OCI-LY3 (cell line): Measurements from ENCODE around the gene GPR137B.

Experiments
- H2AFZ ChIP-seq: fragments of 200-600, 300-600 bp; shearing (Covaris generic); 2 replicates; pipeline ENCODE4 v1.6.0; 2014; ENCODE audit warnings: antibody characterized with exemption, low read depth, low read length
- H3K27ac ChIP-seq: fragments of 200-600, 300-600 bp; sonication (generic); 2 replicates; pipeline ENCODE4 v1.5.1; 2014; ENCODE audit warnings: mild to moderate bottlenecking, low read length, moderate library complexity, mixed read lengths
- H3K27me3 ChIP-seq: fragments of 200-600, 300-600 bp; sonication (generic); 2 replicates; pipeline ENCODE4 v1.6.1; 2014; ENCODE audit warnings: low read depth, low read length, mixed read lengths
- H3K36me3 ChIP-seq: fragments of 200-600, 300-600 bp; sonication (generic); replicated peaks from 2 replicates; pipeline ENCODE3; 2014; ENCODE audit warnings: low read depth, low read length, mixed read lengths
- H3K4me1 ChIP-seq: fragments of 300-600, 200-600 bp; sonication (generic); 2 replicates; pipeline ENCODE4 v1.6.1; 2014; ENCODE audit warnings: low read length, mixed read lengths
- H3K4me2 ChIP-seq: fragments of 200-600, 300-600 bp; sonication (generic); 2 replicates; pipeline ENCODE4 v1.6.1; 2014; ENCODE audit warnings: low read length, mixed read lengths
- H3K4me3 ChIP-seq: fragments of 300-600, 200-600 bp; sonication (generic); 2 replicates; pipeline ENCODE4 v1.5.1; 2014; ENCODE audit warnings: antibody characterized with exemption, mild to moderate bottlenecking, low read length, moderate library complexity
- H3K79me2 ChIP-seq: fragments of 300-600, 200-600 bp; shearing (Covaris generic); 2 replicates; pipeline ENCODE4 v1.6.1; 2014; ENCODE audit warnings: mild to moderate bottlenecking, low read length, mixed read lengths
- H3K9ac ChIP-seq: fragments of 300-600, 200-600 bp; shearing (Covaris generic); 2 replicates; pipeline ENCODE4 v1.6.0; 2014; ENCODE audit warnings: mild to moderate bottlenecking, low read length, moderate library complexity
- H3K9me3 ChIP-seq: fragments of 200-600, 300-600 bp; shearing (Covaris generic); 2 replicates; pipeline ENCODE4 v1.6.1; 2014; ENCODE audit warnings: low read length, mixed read lengths; ENCODE audit not compliant: insufficient read depth
- H4K20me1 ChIP-seq: fragments of 200-600, 300-600 bp; sonication (generic); 2 replicates; pipeline ENCODE4 v1.6.1; 2016; ENCODE audit warnings: low read length, mixed read lengths; ENCODE audit not compliant: insufficient read depth
- CTCF ChIP-seq: fragments of 200-600, 300-600 bp; sonication (generic); IDR thresholded peaks from 2 replicates; pipeline ENCODE4 v1.5.1; 2014; ENCODE audit warnings: antibody characterized with exemption, low read length, low read depth
- EZH2phosphoT487 ChIP-seq: fragments of 200-600 bp; shearing (Covaris generic); IDR thresholded peaks from 2 replicates; pipeline ENCODE4 v1.6.1; 2018; ENCODE audit warnings: antibody characterized with exemption, mixed run types, low read depth

GPR137B gene

GRCh38 chr1:236098267-236098666 lies 44.1 kb upstream of the GPR137B start:
- Histone ChIP-seq H2AFZ (no peak overlapping the region), H3K27me3 (peaks cover 15% of the 10 kb centered on the region; the same call in 1 of the 2 replicates), H3K36me3 (peaks cover 5% of the 10 kb centered on the region), H3K4me1 (peaks cover 10% of the 10 kb centered on the region), H3K27ac (no peak overlapping the region), H4K20me1 (no peaks in the 10 kb centered on the region), H3K4me2 (no peak overlapping the region), H3K9ac (no peak overlapping the region), H3K4me3 (no peak overlapping the region), H3K79me2 (no peaks in the 10 kb centered on the region), H3K9me3 (peaks cover 11% of the 10 kb centered on the region)
- TF ChIP-seq CTCF (no peak), EZH2phosphoT487 (no peak)

GRCh38 chr1:236099355-236099974 lies 42.9 kb upstream of the GPR137B start:
- TF ChIP-seq EZH2phosphoT487: no peak
- Histone ChIP-seq H3K9me3 (peaks cover 11% of the 10 kb centered on the region), H3K79me2 (no peaks in the 10 kb centered on the region), H3K27ac (no peak overlapping the region), H3K27me3 (peaks cover 11% of the 10 kb centered on the region; the same call in 1 of the 2 replicates), H3K4me1 (peaks cover 12% of the 10 kb centered on the region), H4K20me1 (no peaks in the 10 kb centered on the region), H3K4me3 (no peak overlapping the region), H3K36me3 (peaks cover 5% of the 10 kb centered on the region), H3K4me2 (no peak overlapping the region), H2AFZ (no peak overlapping the region), H3K9ac (no peak overlapping the region)

- Histone ChIP-seq H3K9ac (no peak overlapping the region), H3K9me3 (peaks cover 9% of the 10 kb centered on the region), H3K36me3 (peaks cover 5% of the 10 kb centered on the region), H3K4me3 (no peak overlapping the region), H3K4me1 (peaks cover 13% of the 10 kb centered on the region), H2AFZ (no peak overlapping the region), H3K27ac (no peak overlapping the region), H4K20me1 (no peaks in the 10 kb centered on the region), H3K79me2 (no peaks in the 10 kb centered on the region), H3K4me2 (no peak overlapping the region), H3K27me3 (peaks cover 11% of the 10 kb centered on the region; the same call in 1 of the 2 replicates)
- TF ChIP-seq EZH2phosphoT487 (no peak), CTCF (no peak)
These were observed 41.5 kb upstream of the GPR137B start for GRCh38 chr1:236100799-236101198.

GRCh38 chr1:236101233-236102200 lies 40.8 kb upstream of the GPR137B start:
- no peak overlapping the region for H3K27ac ChIP-seq
- H3K27me3 ChIP-seq: peaks cover 11% of the 10 kb centered on the region; the same call in 1 of the 2 replicates
- no peak overlapping the region for H3K4me3 ChIP-seq
- no peaks in the 10 kb centered on the region for H3K79me2 ChIP-seq
- no peak for TF ChIP-seq EZH2phosphoT487
- no peak for TF ChIP-seq CTCF
- no peaks in the 10 kb centered on the region for H4K20me1 ChIP-seq
- peaks cover 5% of the 10 kb centered on the region for H3K36me3 ChIP-seq
- H2AFZ ChIP-seq: no peak overlapping the region
- H3K4me1 ChIP-seq: peaks cover 19% of the 10 kb centered on the region
- peaks cover 2% of the 10 kb centered on the region; the same call in 1 of the 2 replicates for H3K9me3 ChIP-seq
- H3K4me2 ChIP-seq: no peak overlapping the region
- H3K9ac ChIP-seq: no peak overlapping the region
